MG63 (cell line): ENCODE data around the gene UBE2I. TPM values are rescaled to one million over a fixed set of nuclear protein-coding genes. Genes with fewer than 3 reads are reported as not detected.
A peak's percentile ranks its signal among the peaks of the same experiment; 100 is the strongest.

Experiments
- DNase-seq: peaks from one replicate; pipeline ENCODE4 v3.0.0-alpha.2; 2020
- H3K27me3 ChIP-seq: fragments of 250-450 bp; sonication (Bioruptor Pico); 2 replicates; pipeline ENCODE4 v1.5.1; 2020; ENCODE audit warnings: mild to moderate bottlenecking, moderate library complexity
- H3K36me3 ChIP-seq: fragments of 250-450 bp; sonication (Bioruptor Pico); 2 replicates; pipeline ENCODE4 v1.5.1; 2020; ENCODE audit warnings: mild to moderate bottlenecking, moderate library complexity
- H3K4me3 ChIP-seq: fragments of 250-450 bp; sonication (Bioruptor Pico); 2 replicates; pipeline ENCODE4 v1.5.1; 2020; ENCODE audit warnings: mild to moderate bottlenecking, moderate library complexity
- H3K9me3 ChIP-seq: fragments of 250-450 bp; sonication (Bioruptor Pico); 2 replicates; pipeline ENCODE4 v1.5.1; 2020; ENCODE audit warnings: mild to moderate bottlenecking, moderate library complexity
- total RNA-seq: library from RNA; depleted of rRNA; stranded (reverse); fragments of >200 nt; shearing (Covaris generic); gene quantifications from 2 replicates; pipeline ENCODE4 v1.2.3, GENCODE V29; 2014; ENCODE audit warnings: low replicate concordance; rRNA removed

Gene UBE2I
- total RNA-seq, 1 experiment from 2014 or later, result 228 TPM

DNA sequence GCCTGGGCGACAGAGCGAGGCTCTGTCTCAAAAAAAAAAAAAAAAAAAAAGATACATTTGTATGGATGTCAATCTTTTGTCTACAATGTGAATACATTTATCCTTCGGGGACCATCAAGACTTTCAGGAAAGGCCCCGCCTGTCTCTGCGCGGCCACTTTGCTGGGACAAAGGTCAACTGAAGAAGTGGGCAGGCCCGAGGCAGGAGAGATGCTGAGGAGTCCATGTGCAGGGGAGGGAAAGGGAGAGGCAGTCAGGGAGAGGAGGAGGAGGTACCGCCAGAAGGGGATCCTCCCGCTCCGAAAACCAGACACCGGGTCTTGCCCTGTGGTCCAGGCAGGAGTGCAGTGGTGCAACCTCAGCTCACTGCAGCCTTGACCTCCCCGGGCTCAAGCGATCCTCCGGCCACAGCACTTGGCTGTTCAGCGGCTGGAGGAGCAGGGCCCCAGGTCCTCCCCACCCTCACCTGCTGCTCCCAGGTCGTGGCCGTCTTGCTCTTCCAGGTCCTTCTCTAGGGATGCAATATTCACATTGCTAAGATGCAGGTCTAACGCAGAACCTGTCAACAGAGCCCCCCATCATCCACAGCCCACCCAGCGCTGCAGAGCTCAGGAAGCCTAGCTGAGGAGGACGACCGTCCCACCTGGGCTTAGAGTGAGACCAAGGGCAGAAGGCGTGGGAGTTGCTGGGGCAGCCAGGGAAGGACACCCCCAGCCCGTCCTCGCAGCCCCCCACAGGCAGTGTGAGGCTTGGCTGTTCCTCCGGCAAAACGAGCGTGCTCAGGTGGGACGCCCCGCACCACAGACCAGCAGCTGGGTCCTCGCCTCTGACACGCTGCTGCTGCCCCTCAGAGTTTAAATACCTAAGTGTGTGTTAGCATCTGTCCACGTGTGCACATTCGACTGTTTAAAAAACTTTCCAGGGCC, 61.9 kb downstream of the UBE2I start:
- Histone ChIP-seq H3K36me3 (peaks cover 25% of the 10 kb centered on the region), H3K9me3 (no peaks in the 10 kb centered on the region)
- DNase-seq, result no peak

DNA sequence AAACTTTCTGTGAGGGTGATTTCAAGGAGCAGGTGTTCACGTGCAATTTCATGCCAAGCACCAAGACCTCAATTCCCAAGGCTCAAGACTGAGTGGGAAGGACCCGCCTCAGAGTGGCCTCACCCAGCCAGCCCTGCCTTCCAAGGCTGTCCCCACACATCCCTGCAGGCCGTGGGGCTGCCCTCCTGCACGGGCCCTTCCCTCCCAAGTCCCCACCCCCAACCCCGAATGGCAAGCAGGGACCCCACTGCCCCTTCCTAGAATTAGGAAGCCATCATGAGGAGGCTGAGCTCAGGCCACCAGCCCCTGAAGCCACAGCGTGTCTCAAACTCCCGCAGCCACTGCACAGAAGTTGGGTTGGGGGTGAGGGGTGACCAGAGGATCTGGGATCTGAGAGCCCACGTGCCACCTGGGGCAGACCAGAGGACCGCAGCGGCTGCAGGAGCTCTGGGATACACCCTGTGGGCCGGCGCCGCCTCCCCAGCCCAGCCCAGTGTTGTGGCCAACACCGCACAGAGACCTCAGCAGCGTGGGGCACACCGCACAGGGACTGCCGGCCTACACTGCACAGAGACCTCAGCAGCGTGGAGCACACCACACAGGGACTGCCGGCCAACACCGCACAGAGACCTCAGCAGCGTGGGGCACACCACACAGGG, 63.0 kb downstream of the UBE2I start:
- no peak for DNase-seq
- Histone ChIP-seq H3K4me3 (no peak overlapping the region), H3K36me3 (peaks cover 21% of the 10 kb centered on the region), H3K9me3 (no peaks in the 10 kb centered on the region), H3K27me3 (no peaks in the 10 kb centered on the region)

More for the DNA sequence above, 61.9 kb downstream of the UBE2I start:
- no peaks in the 10 kb centered on the region for H3K27me3 ChIP-seq
- no peak overlapping the region for H3K4me3 ChIP-seq

DNA sequence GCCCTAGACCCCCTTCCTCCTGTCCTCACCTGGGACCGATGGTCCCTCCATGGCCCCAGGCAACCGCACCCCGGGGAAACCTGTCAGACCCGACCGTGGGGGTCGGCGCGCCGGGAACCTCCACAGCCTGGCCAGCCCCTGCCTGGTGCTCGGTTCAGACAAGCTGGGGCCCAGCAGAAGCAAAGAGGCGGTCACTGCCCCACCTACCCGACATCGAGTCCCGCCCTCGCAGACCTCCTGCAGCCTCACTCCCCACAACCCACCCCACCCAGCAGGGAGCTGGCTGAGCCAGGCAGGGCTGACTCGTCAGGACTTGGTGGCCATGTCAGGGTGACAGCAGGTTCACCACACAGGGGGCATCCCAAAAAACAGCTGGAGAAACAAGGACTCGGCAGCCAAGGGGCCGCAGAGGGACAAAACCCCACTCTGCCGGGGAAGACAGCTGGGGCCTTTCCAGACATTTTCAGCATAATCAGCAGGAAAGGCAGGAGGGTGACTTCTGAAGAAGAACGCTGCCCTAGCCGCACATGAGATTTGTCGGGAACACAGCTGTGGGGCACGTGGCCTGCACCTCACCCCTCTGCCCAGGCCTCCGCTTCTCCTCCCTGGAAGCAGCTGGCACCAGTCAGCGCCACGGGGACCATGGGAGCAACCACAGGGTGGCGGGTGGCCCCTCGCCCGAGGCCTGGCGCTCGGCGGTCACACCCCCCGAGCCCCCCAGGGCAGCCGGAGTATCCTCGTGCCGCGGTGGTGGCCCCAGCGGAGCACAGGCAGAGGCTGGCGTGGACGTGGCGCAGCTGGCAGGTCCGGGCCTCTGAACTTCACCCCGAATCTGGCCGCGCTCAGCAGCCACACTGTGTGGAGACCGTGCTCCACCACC, 65.2 kb downstream of the UBE2I start:
- peak; percentile 28 for DNase-seq
- Histone ChIP-seq H3K36me3 (peaks cover 23% of the 10 kb centered on the region), H3K4me3 (no peak overlapping the region), H3K27me3 (no peaks in the 10 kb centered on the region), H3K9me3 (no peaks in the 10 kb centered on the region)

DNA sequence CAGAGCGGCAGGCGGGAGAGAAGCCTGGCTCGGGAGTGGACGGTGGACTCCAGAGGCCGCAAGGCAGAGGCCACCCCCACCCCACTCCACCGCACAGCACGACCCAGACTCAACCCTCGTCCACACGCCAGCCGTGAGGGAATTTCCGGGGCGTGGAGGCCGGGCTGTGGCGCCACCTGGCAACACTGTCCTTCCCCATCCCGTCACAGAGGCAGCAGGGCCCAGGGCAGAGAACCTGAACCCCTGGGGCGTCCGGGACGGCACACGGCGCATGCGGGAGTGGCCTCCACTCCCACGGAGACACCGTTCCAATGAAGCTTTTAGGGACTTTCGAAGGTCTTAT, 65.8 kb downstream of the UBE2I start:
- Histone ChIP-seq H3K4me3 (no peak overlapping the region), H3K36me3 (peaks cover 17% of the 10 kb centered on the region), H3K9me3 (no peaks in the 10 kb centered on the region), H3K27me3 (no peaks in the 10 kb centered on the region)
- no peak for DNase-seq

DNA sequence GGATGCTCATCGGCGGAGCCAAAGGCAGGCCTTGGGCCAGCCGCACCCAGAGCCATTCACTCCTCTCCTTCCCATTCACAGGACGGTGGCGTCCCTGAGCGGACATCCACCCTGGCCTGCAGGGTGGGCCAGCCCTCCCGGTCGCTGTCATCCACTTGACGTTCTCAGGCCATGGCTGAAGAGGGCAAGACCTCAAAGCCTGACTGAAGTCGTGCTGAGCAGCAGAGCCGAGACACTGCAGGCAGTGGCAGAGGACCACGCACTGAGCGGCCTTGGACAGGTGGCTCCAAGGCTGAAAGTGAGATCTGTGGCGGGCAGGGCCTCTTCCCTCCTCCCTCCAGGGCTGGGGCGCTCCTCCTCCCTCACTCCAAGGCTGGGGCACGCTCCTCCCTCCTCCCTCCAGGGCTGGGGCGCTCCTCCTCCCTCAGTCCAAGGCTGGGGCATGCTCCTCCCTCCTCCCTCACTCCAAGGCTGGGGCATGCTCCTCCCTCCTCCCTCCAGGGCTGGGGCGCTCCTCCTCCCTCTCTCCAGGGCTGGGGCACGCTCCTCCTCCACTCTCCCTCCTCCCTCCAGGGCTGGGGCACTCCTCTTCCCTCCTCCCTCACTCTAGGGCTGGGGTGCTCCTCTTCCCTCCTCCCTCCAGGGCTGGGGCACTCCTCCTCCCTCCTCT, 66.4 kb downstream of the UBE2I start:
- Histone ChIP-seq H3K4me3 (no peak overlapping the region), H3K9me3 (no peaks in the 10 kb centered on the region), H3K36me3 (peaks cover 13% of the 10 kb centered on the region), H3K27me3 (no peaks in the 10 kb centered on the region)
- no peak for DNase-seq

Other genes with a start within 250 kb of the UBE2I start
- gene SSTR5, start 236.9 kb upstream of the UBE2I start, total RNA-seq, result not detected in 2 replicates
- not detected in 2 replicates for gene C1QTNF8, start 213.4 kb upstream of the UBE2I start, total RNA-seq
- gene CACNA1H, start 156.5 kb upstream of the UBE2I start, total RNA-seq, result 0.27 and 0.59 TPM in 2 replicates
- gene TPSG1, start 84.4 kb upstream of the UBE2I start, total RNA-seq, result 1.7 and 1.9 TPM in 2 replicates
- gene TPSB2, start 79.5 kb upstream of the UBE2I start, total RNA-seq, result not detected in 2 replicates
- gene TPSAB1, start 68.9 kb upstream of the UBE2I start, total RNA-seq, result not detected in 2 replicates
- not detected in 2 replicates for gene TPSD1, start 53.6 kb upstream of the UBE2I start, total RNA-seq
- gene BAIAP3, start 24.0 kb downstream of the UBE2I start, total RNA-seq, result 1.1 TPM in 1 of 2 replicates, not detected in the other
- gene TSR3, start 42.2 kb downstream of the UBE2I start, total RNA-seq, result 138 and 174 TPM in 2 replicates
- 40.9 and 52.2 TPM in 2 replicates for gene GNPTG, start 42.3 kb downstream of the UBE2I start, total RNA-seq
- 10.5 and 16.2 TPM in 2 replicates for gene UNKL, start 105.1 kb downstream of the UBE2I start, total RNA-seq
- gene UQCC4, start 111.1 kb downstream of the UBE2I start, total RNA-seq, result 28.1 and 52.9 TPM in 2 replicates
- gene PERCC1, start 121.4 kb downstream of the UBE2I start, total RNA-seq, result not detected in 2 replicates
- gene CCDC154, start 134.9 kb downstream of the UBE2I start, total RNA-seq, result 2.9 and 5.6 TPM in 2 replicates
- gene CLCN7, start 165.4 kb downstream of the UBE2I start, total RNA-seq, result 32.7 and 115 TPM in 2 replicates
- not detected in 2 replicates for gene PTX4, start 179.3 kb downstream of the UBE2I start, total RNA-seq
- gene TELO2, start 183.7 kb downstream of the UBE2I start, total RNA-seq, result 21.2 and 48.7 TPM in 2 replicates
- gene TMEM204, start 224.0 kb downstream of the UBE2I start, total RNA-seq, result 1.7 TPM in 1 of 2 replicates, not detected in the other